ENCODE measurements around the gene FAM107B. TPM values are rescaled to one million over a fixed set of nuclear protein-coding genes. Genes with fewer than 3 reads are reported as not detected.

The FAM107B gene
- total and polyA plus RNA-seq, 2 of the 8 experiments (the other 6 are each of a cell fraction or from before 2014, with no cell fraction given) = 7.5 to 28.1 TPM

DNA sequence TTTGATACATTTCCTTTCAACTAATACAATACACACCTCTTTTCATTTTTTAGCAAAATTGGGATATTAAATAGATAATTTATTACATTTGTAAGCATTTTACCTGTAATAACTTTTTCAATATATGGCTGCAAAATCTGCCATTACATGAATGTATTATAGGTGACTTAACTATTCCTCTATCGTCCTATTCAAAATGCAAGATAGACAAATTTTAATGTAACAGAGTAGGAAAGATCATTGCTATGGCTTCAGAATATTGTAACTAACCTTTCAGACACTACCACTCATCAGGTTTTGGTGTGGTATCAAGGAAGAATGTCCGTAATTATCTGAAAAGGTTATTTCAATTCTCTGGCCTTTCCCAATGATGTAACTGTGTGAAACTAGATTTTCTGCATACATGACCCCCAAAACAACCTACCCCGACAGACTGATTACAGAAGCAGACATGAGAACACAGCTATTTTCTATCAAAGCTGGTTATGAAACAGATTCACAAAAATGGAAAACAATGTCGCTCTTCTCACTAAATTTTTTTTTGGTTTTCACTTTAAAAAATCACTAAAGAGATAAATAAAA is 211.2 kb downstream of the FAM107B start:
- peaks cover 0 to 6% of the 10 kb centered on the region in 2 experiments for H4K20me1 ChIP-seq (replicated peaks in 1 of 2; ENCODE audit: control insufficient read depth in 1 of 2, insufficient read depth in 2 of 2, low read length in 2 of 2)

More for the DNA sequence above, 211.2 kb downstream of the FAM107B start:
- Histone ChIP-seq H4K5ac (ENCODE audit: insufficient read length, low read depth, low read length) (no peak overlapping the region), H4K8ac (ENCODE audit: extremely low read depth, insufficient read depth, low read length) (no peak overlapping the region), H2AK5ac (ENCODE audit: low read depth, low read length) (no peak overlapping the region), H2AFZ (ENCODE audit: low read length) (no peak overlapping the region), H2BK20ac (ENCODE audit: low read length) (no peak overlapping the region), H3K23ac (ENCODE audit: insufficient read length) (no peak overlapping the region), H3K79me2 (ENCODE audit: control insufficient read depth in 1 of 2, insufficient read depth in 2 of 2, low read length in 2 of 2) (peaks cover 0 to 4% of the 10 kb centered on the region in 2 experiments; a peak in 2 of 4 replicates), H3K79me1 (ENCODE audit: low read depth, low read length) (no peaks in the 10 kb centered on the region), H3K9me3 (ENCODE audit: insufficient read depth in 2 of 2, low read depth in 1 of 2, low read length in 1 of 2) (peaks cover 5 to 7% of the 10 kb centered on the region in 2 experiments; a peak in 1 of 4 replicates), H2BK12ac (ENCODE audit: low read depth, low read length) (no peak overlapping the region), H4K91ac (replicated peaks; ENCODE audit: insufficient read length, low read length) (no peak overlapping the region), H3K36me3 (ENCODE audit: control insufficient read depth in 2 of 4, insufficient read depth in 4 of 4, low read length in 3 of 4) (no peaks in the 10 kb centered on the region), H2BK120ac (replicated peaks; ENCODE audit: low read depth, low read length) (no peak overlapping the region), H3K4me2 (ENCODE audit: insufficient read depth in 1 of 2, low read depth in 2 of 2, low read length in 2 of 2) (no peak overlapping the region), H3K14ac (ENCODE audit: insufficient read length) (no peak overlapping the region), H2BK5ac (ENCODE audit: low read depth, low read length) (no peak overlapping the region), H3K27ac (ENCODE audit: low read depth, low read length) (no peak overlapping the region), H3K18ac (ENCODE audit: extremely low read depth, low read length) (no peak overlapping the region), H3K56ac (replicated peaks; ENCODE audit: insufficient read length, low read depth, low read length) (no peak overlapping the region), H3K4me3 (ENCODE audit: extremely low read depth in 1 of 4, insufficient read depth in 2 of 4, low read depth in 3 of 4, low read length in 4 of 4) (no peak overlapping the region), H3K9ac (replicated peaks in 1 of 4; ENCODE audit: extremely low read depth in 1 of 4, low read depth in 3 of 4, low read length in 3 of 4) (no peak overlapping the region), H3K27me3 (replicated peaks in 1 of 4; ENCODE audit: control insufficient read depth in 3 of 4, extremely low read depth in 1 of 4, insufficient read depth in 3 of 4, low read length in 3 of 4) (no peaks in the 10 kb centered on the region), H3K4ac (replicated peaks; ENCODE audit: insufficient read length, low read depth, low read length) (no peak overlapping the region), H3K23me2 (ENCODE audit: low read depth, low read length) (no peaks in the 10 kb centered on the region), H2BK15ac (ENCODE audit: low read length) (no peak overlapping the region), H3K4me1 (replicated peaks in 1 of 4; ENCODE audit: control insufficient read depth in 3 of 4, insufficient read depth in 4 of 4, low read length in 3 of 4) (peaks cover 0 to 5% (median 1%) of the 10 kb centered on the region in 4 experiments; a peak in 2 of 7 replicates)
- TF ChIP-seq TAF1 (IDR thresholded peaks at IDR 0.05; ENCODE audit: low read depth, low read length) (no peak), SIRT6 (IDR thresholded peaks at IDR 0.05; ENCODE audit: low read length) (no peak), BACH1 (IDR thresholded peaks at IDR 0.05; ENCODE audit: low read length) (no peak), EZH2 (IDR thresholded peaks at IDR 0.05; ENCODE audit: low read depth, low read length, severe bottlenecking) (no peak), ASH2L (IDR thresholded peaks at IDR 0.05; ENCODE audit: low read length) (no peak), NRF1 (IDR thresholded peaks at IDR 0.05; ENCODE audit: low read depth, low read length) (no peak), SP2 (IDR thresholded peaks at IDR 0.05; ENCODE audit: low read length) (no peak)
- ChIA-PET CTCF (ENCODE audit: partially characterized antibody) (interaction anchor here (0.5 to 10.4 kb wide), 4 partner anchors 21 to 259 kb away, joined by 3 to 156 read pairs (median 5); no protein-coding TSS in a partner anchor), POLR2A (ENCODE audit: partially characterized antibody) (no interaction called here)
- no peak for FAIRE-seq
- WGBS, 2 experiments (ENCODE audit: extremely low coverage in 1 of 2, insufficient coverage in 1 of 2, insufficient read length in 1 of 2, insufficient replicate concordance in 2 of 2, low coverage in 1 of 2, low lambda C conversion rate in 2 of 2, missing lambda C conversion rate in 1 of 2) = 89% methylated on average over 4 of the region's 4 CpGs; no CpG with 5 or more reads in 1 of the 2 experiments
- DNase-seq (ENCODE audit: low read depth in 1 of 2, low spot score in 2 of 2) = no peak

All from H1 (cell line).